Ishikawa (cell line): ENCODE data around the gene WSCD2.

Experiments
- CEBPB ChIP-seq: IDR thresholded peaks from 2 replicates; pipeline ENCODE4 v1.6.1; 2012
- RAD21 ChIP-seq: IDR thresholded peaks from 2 replicates; pipeline ENCODE4 v1.6.1; 2012; ENCODE audit warnings: low read depth
- TF ChIP-seq, protein P1 (sequence below): IDR thresholded peaks from 2 replicates; pipeline ENCODE4 v1.6.1; 2012

GRCh38 chr12:108289350-108290161, 160.5 kb downstream of the WSCD2 start:
- TF ChIP-seq, protein P1, sequence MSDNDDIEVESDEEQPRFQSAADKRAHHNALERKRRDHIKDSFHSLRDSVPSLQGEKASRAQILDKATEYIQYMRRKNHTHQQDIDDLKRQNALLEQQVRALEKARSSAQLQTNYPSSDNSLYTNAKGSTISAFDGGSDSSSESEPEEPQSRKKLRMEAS, result no peak
- no peak for TF ChIP-seq RAD21
- TF ChIP-seq CEBPB, result no peak
